RWPE2 (cell line): ENCODE data around the gene ADAMTSL1.

Experiments used
- ATAC-seq: fragments of 200-7000 bp; cut with Tn5 transposase; 3 replicates; pipeline ENCODE4 v1.9.1; 2021; ENCODE audit warnings: low read depth
- DNase-seq: peaks from one replicate; pipeline ENCODE4 v3.0.0-alpha.2; 2020; ENCODE audit warnings: low spot score
- H3K27ac ChIP-seq: fragments of 450-650 bp; 2 replicates; pipeline ENCODE4 v1.5.1; 2017; ENCODE audit warnings: mild to moderate bottlenecking; ENCODE audit not compliant: poor library complexity, severe bottlenecking
- H3K27me3 ChIP-seq: fragments of 250-450 bp; sonication (Bioruptor Pico); 2 replicates; pipeline ENCODE4 v1.5.1; 2021; ENCODE audit warnings: mild to moderate bottlenecking, moderate library complexity; ENCODE audit not compliant: insufficient read depth, poor library complexity, severe bottlenecking
- H3K36me3 ChIP-seq: fragments of 250-450 bp; sonication (Bioruptor Pico); 2 replicates; pipeline ENCODE4 v1.5.1; 2020; ENCODE audit warnings: low read depth, mild to moderate bottlenecking, moderate library complexity
- H3K4me1 ChIP-seq: fragments of 250-450 bp; sonication (Bioruptor Pico); 2 replicates; pipeline ENCODE4 v1.5.1; 2021; ENCODE audit warnings: mild to moderate bottlenecking, moderate library complexity; ENCODE audit not compliant: insufficient read depth, poor library complexity, severe bottlenecking
- H3K4me3 ChIP-seq: fragments of 250-450 bp; sonication (Bioruptor Pico); 2 replicates; pipeline ENCODE4 v1.5.1; 2021; ENCODE audit warnings: mild to moderate bottlenecking, moderate library complexity; ENCODE audit not compliant: severe bottlenecking
- H3K9me3 ChIP-seq: fragments of 250-450 bp; sonication (Bioruptor Pico); 2 replicates; pipeline ENCODE4 v1.5.1; 2021; ENCODE audit warnings: mild to moderate bottlenecking, moderate library complexity; ENCODE audit not compliant: severe bottlenecking
- CTCF ChIP-seq: fragments of 450-650 bp; IDR thresholded peaks from one replicate; pipeline ENCODE4 v1.5.1; 2017; ENCODE audit warnings: mild to moderate bottlenecking, moderate library complexity; ENCODE audit not compliant: poor library complexity, severe bottlenecking

The ADAMTSL1 gene

DNA sequence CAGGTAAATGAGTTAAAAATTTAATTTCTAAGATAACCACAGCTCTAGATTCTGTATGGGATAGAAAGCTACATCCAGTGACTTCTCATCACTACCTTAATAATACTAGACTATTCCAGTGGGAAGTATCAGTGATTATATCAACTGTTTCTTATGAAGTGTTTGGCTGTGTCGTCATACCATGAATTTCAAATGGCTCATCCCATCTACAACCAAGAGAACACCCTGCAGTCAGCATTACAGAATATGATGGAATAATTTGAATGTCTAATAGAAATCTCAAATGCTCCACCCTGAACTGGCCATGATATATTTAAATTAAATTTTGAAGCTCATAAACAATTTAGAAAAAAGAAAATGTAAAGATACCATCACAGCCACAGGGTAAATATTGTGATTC is 245.0 kb downstream of the ADAMTSL1 start:
- no peak for ATAC-seq

DNA sequence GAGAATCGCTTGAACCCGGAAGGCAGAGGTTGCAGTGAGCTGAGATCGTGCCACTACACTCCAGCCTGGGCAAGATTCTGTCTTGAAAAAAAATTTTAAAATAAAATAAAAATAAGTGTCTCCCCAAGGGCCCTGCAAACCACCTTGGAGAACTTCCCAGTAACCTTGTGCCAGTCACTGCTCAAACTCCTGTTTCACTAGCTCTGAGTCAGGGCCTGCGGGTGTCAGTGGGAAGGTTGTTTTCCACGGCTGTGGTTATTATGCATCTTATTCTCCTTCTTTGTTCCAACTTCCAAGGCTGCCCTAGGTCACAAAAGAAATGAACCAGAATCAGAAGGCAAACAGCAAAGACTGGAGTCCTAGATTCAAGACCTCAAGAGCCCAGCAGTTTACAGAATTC is 246.7 kb downstream of the ADAMTSL1 start:
- ATAC-seq = no peak
- H3K27me3 ChIP-seq = no peaks in the 10 kb centered on the region

More for the DNA sequence above, 245.0 kb downstream of the ADAMTSL1 start:
- H3K27me3 ChIP-seq = no peaks in the 10 kb centered on the region
- no peaks in the 10 kb centered on the region for H3K36me3 ChIP-seq
- H3K27ac ChIP-seq = no peak overlapping the region
- H3K4me3 ChIP-seq = no peak overlapping the region
- H3K4me1 ChIP-seq = no peaks in the 10 kb centered on the region
- no peaks in the 10 kb centered on the region for H3K9me3 ChIP-seq
- DNase-seq = no peak
- no peak for TF ChIP-seq CTCF

DNA sequence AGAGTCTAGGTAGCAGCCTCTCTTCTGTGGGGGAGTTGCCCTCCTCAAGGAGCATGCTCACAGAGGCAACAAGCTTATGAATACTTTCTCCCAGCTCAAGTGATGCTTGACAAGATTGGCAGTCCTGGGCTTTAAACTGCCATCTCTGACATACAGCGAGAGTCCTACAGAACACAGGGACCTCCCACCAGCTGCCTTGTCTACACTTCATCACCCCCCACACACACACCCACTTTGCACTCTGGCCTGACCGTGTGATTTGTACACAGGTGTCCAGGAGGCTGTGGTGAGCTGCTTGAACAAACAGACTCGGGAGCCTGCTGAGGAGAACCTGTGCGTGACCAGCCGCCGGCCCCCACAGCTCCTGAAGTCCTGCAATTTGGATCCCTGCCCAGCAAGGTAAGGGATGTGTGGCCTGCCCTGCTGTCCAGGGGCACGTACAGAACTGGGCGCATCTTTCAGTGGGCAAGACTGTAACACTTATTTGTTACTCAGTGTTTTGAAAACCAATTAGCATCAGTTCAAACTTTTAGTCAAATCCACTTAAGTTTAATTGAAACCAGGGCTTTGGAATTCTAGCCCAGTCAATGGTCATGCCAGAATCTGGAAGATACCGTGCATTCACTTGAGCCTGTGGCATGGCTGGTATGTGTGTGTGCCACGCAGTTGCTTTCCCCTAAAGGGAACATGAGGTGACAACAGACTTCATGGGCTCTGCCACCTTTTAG is 247.5 kb downstream of the ADAMTSL1 start:
- Histone ChIP-seq H3K4me1 (no peaks in the 10 kb centered on the region), H3K27ac (no peak overlapping the region), H3K36me3 (no peaks in the 10 kb centered on the region), H3K27me3 (no peaks in the 10 kb centered on the region), H3K9me3 (no peaks in the 10 kb centered on the region), H3K4me3 (no peak overlapping the region)
- no peak for DNase-seq
- ATAC-seq = no peak
- no peak for TF ChIP-seq CTCF

More for the DNA sequence above, 246.7 kb downstream of the ADAMTSL1 start:
- no peak for DNase-seq
- no peak overlapping the region for H3K4me3 ChIP-seq
- no peaks in the 10 kb centered on the region for H3K9me3 ChIP-seq
- H3K4me1 ChIP-seq = no peaks in the 10 kb centered on the region
- no peak for TF ChIP-seq CTCF
- no peaks in the 10 kb centered on the region for H3K36me3 ChIP-seq
- no peak overlapping the region for H3K27ac ChIP-seq

GRCh38 chr9:18721995-18722310 is 248.0 kb downstream of the ADAMTSL1 start:
- H3K9me3 ChIP-seq = no peaks in the 10 kb centered on the region
- H3K27ac ChIP-seq = no peak overlapping the region
- H3K4me3 ChIP-seq = no peak overlapping the region
- DNase-seq (no peak), ATAC-seq (no peak)
- H3K36me3 ChIP-seq = no peaks in the 10 kb centered on the region
- TF ChIP-seq CTCF = no peak
- no peaks in the 10 kb centered on the region for H3K27me3 ChIP-seq
- no peaks in the 10 kb centered on the region for H3K4me1 ChIP-seq

DNA sequence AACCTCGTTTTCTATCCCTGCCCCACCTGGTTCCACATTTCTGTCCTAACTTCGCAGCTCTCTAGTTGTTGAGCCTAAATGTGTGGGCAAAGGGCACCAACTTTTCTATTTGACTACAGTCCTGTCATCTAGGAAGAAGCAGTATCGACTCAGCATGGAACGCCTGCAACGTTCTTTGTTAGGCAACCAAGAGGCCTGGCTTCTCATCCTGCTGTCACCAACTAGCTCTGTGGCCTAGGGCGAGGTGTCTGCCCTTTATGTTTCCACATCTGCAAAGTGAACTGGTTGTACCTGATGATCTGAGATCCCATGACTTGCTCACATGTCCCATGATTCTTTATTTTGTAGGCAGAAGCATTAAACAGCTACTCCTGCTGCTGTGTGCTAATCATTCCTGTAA is 248.9 kb downstream of the ADAMTSL1 start:
- Histone ChIP-seq H3K27me3 (no peaks in the 10 kb centered on the region), H3K9me3 (no peaks in the 10 kb centered on the region), H3K4me3 (no peak overlapping the region), H3K36me3 (no peaks in the 10 kb centered on the region), H3K4me1 (no peaks in the 10 kb centered on the region), H3K27ac (no peak overlapping the region)
- TF ChIP-seq CTCF = no peak
- ATAC-seq (no peak), DNase-seq (no peak)
